HAP-1 (cell line): ENCODE data around the gene MAS1.
"Not testable (repeated sequence)": the region's sequence is repeated elsewhere in the genome, so short reads cannot be mapped to it uniquely, and the experiment has no call there.

Source experiments
- DNase-seq, 2 experiments: peaks; one replicate each; pipeline ENCODE4 v3.0.0-alpha.2; 2016 to 2020; ENCODE audit warnings: low spot score in 2 of 2
- H3K27me3 ChIP-seq: fragments of 250-450 bp; sonication (Bioruptor Pico); 2 replicates; pipeline ENCODE4 v1.5.1; 2020; ENCODE audit warnings: low read depth, mild to moderate bottlenecking, moderate library complexity
- H3K36me3 ChIP-seq: fragments of 250-450 bp; sonication (Bioruptor Pico); replicated peaks from 2 replicates; pipeline ENCODE4 v1.5.1; 2020; ENCODE audit warnings: mild to moderate bottlenecking
- H3K4me1 ChIP-seq: fragments of 250-450 bp; sonication (Bioruptor Pico); 2 replicates; pipeline ENCODE4 v1.5.1; 2020; ENCODE audit warnings: mild to moderate bottlenecking
- H3K4me3 ChIP-seq: fragments of 250-450 bp; sonication (Bioruptor Pico); 2 replicates; pipeline ENCODE4 v1.5.1; 2020; ENCODE audit warnings: mild to moderate bottlenecking, moderate library complexity
- H3K9me3 ChIP-seq: fragments of 250-450 bp; sonication (Bioruptor Pico); 2 replicates; pipeline ENCODE4 v1.5.1; 2020; ENCODE audit warnings: mild to moderate bottlenecking, moderate library complexity
- in situ Hi-C: fragments of 300-500 bp; cut with MboI; formaldehyde crosslinking; loops from 3 replicates; pipeline ENCODE4 v1.14.3; 2020; ENCODE audit warnings: low sequenced_read_pairs, inconsistent platforms, mixed read lengths

The MAS1 gene

DNA sequence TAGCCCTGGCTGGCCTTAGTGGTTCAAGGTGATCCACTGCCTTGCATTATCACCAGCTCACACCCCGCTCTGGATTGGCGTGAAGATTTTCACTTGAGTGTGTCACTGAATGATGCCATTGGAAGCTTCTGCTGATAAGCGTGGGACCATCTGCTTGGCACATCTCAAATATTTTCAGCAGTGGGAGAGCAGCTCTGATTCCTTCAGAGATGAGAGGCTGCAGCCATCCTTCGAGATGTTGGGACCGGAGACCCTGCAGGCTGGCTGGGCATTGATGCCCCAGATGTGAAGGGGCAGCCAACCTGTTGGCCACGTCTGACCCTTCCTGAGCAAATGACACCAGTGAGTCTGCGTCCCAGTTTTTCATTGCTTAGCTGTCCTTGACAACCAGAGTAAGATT is at the start of gene MAS1:
Gene MAS1, plus strand, starts transcription at position 197 of the 400 bp plus-strand sequence. CDS start 15,968 bp downstream, outside the sequence.
- H3K36me3 ChIP-seq = no peaks in the 10 kb centered on the region
- no peaks in the 10 kb centered on the region for H3K9me3 ChIP-seq
- in situ Hi-C loops = no loop called here
- no peak within 1 kb of the TSS for H3K4me3 ChIP-seq
- H3K27me3 ChIP-seq = peaks cover 54% of the 10 kb centered on the region
- H3K4me1 ChIP-seq = no peaks in the 10 kb centered on the region
- no peak for DNase-seq

DNA sequence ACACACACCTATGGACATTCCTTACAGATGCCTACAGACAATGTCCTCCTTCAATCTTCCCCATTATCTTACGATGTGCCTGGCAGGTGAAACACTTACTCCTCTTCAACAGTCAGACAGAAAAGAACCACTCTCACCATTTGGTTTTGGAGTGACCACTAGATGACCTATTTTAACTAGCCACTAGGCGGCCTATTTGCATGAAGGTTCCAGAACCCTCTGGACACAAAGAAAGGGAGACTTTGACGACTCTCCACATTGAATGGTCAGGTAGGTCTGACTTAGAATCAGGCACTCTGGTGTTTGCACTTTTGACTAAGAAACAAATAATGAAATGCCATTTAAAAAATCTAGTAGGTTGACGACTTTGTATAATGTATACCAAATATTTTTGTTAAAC is 48.8 kb upstream of the MAS1 start:
- Histone ChIP-seq H3K36me3 (no peaks in the 10 kb centered on the region), H3K4me3 (no peak overlapping the region), H3K4me1 (no peaks in the 10 kb centered on the region), H3K27me3 (no peaks in the 10 kb centered on the region), H3K9me3 (no peaks in the 10 kb centered on the region)
- no peak for DNase-seq
- in situ Hi-C loops = no loop called here

DNA sequence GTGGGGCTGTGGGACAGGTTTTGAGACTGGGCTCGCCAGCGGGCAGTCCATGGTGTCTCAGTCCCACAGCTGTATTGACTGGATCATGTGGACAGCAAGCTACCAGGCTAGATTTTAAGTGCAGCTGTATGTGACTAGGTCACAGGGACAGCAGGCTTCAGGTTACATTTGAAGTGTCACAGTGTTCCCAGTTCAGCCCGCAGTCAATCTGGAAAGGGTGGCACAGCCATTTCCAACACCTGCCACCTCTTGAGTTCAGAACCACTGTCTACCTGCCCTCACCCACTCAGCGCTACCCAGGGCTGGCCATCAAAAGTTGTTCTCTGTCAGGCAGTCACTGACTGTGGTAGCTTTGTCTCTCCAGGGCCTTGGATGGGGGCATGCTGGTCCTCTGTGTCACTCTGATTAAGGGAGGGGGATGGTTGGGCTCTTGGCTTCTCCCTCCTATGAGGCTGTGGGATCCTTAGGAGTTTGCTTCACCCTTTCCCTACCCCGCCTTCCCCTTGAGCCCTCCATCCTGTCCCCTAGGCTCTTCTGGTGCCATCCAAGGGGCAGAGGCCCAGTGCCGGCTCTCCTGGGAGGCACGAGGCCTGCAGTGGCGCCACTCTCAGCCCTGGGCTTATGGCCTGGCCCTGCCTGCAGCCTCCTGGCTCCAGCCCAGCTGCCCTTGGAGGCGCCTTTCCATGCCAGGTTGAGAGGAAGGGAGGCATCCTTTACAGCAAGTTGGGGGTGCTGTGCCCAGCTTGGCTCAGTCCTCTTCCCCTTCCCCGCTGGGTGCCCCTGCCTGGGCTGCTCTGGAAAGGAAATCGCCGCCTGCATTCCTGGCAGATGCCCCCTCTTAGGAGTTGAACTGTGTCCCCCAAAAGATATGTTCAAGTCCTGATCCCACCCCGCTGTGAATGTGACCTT is 45.8 kb upstream of the MAS1 start:
- no peak for DNase-seq
- H3K4me1 ChIP-seq = no peaks in the 10 kb centered on the region
- in situ Hi-C loops = no loop called here

DNA sequence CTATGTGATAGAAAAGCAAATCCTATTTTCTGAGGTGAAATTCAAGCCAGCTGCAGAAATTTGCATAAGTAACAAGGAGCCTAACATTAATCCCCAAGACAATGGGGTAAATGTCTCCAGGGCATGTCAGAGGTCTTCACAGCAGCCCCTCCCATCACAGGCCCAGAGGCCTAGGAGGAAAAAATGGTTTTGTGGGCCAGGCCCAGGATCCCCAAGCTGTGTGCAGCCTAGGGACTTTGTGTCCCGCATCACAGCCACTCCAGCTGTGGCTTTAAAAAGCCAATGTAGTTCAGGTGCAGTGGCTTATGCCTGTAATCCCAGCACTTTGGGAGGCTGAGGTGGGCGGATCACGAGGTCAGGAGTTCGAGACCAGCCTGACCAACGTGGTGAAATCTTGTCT is 42.2 kb upstream of the MAS1 start:
- H3K36me3 ChIP-seq, H3K27me3 ChIP-seq, DNase-seq, in situ Hi-C loops, H3K4me3 ChIP-seq, H3K9me3 ChIP-seq, H3K4me1 ChIP-seq: not testable (repeated sequence)

More for the DNA sequence above, 45.8 kb upstream of the MAS1 start:
- no peaks in the 10 kb centered on the region for H3K27me3 ChIP-seq
- H3K9me3 ChIP-seq = peaks cover 6% of the 10 kb centered on the region; the same call in 1 of the 2 replicates
- H3K4me3 ChIP-seq = no peak overlapping the region
- H3K36me3 ChIP-seq = no peaks in the 10 kb centered on the region

DNA sequence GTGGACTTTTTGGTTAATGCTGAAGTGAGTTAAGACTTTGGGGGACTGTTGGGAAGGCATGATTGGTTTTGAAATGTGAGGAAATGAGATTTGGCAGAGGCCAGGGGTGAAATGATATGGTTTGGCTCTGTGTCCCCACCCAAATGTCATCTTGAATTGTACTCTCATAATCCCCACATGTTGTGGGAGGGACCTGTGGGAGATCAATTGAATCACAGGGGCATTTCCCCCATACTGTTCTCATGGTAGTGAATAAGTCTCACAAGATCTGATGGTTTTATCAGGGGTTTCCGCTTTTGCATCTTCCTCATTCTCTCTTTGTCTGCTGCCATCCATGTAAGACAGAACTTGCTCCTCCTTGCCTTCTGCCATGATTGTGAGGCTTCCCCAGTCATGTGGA is 40.9 kb upstream of the MAS1 start:
- H3K4me1 ChIP-seq, DNase-seq, H3K4me3 ChIP-seq, H3K36me3 ChIP-seq, H3K9me3 ChIP-seq, H3K27me3 ChIP-seq, in situ Hi-C loops: not testable (repeated sequence)

DNA sequence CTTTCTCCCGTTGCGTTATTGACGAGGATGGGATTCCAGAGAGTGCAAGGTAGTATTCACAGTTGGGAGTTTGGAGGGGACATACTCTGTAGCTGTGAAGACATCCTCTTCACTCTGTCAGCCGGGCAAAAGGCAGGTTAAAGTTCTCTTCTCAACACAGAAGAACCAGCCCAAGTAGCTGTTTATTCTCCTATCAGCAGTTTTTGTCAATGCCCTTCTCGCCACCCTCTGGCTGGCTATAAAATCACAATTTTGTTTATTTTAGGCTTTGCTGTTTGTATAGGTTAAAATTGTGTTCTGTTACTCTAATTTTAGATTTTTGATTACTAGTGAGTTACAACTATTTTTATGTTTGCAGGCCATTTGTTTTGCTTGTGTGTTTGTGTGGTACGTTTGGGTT is 37.9 kb upstream of the MAS1 start:
- DNase-seq = peak; percentile 10 to 34
- Histone ChIP-seq H3K4me1 (no peaks in the 10 kb centered on the region), H3K27me3 (no peaks in the 10 kb centered on the region), H3K36me3 (no peaks in the 10 kb centered on the region), H3K4me3 (no peak overlapping the region), H3K9me3 (peaks cover 5% of the 10 kb centered on the region; the same call in 1 of the 2 replicates)
- in situ Hi-C loops = no loop called here

DNA sequence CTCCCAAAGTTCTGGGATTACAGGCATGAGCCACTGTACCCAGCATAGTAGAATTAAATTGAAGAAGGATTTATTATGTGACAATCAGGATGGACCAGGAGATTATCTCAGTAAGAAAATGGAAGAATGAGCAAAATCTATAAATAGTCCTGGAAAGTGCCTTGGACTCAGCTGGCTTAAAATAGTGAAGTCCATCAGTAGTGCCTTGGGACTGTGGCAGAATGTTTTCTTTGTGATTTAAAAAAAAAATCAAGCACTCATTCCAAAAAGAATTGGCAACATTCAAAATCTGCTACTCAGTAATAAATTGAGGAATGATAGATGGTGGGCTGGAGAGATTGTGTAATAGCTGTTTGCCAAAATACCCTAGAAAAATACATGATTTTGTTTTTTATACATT is 37.0 kb upstream of the MAS1 start:
- Histone ChIP-seq H3K36me3 (no peaks in the 10 kb centered on the region), H3K9me3 (no peaks in the 10 kb centered on the region; the same call in 1 of the 2 replicates), H3K27me3 (no peaks in the 10 kb centered on the region), H3K4me1 (no peaks in the 10 kb centered on the region), H3K4me3 (no peak overlapping the region)
- in situ Hi-C loops = no loop called here
- no peak for DNase-seq

DNA sequence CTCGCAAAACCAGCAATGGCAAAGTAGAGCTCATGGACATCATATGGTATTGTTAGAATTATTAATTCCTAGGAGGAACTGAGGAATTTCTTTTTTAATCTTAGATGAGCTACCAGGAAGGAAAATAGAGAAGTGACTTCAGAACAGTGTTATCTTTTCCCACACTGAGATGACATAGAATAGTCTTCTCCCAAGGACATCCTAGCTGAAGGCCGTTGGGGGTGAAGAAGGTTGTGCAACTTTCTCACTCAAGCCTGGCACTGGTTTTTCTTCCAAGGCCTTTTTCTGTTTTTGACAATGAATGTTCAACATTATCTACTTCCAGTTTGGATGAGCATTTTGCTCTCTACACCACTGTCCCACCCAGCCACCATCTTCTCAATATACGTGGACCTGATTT is 35.8 kb upstream of the MAS1 start:
- no peaks in the 10 kb centered on the region for H3K27me3 ChIP-seq
- no peaks in the 10 kb centered on the region for H3K9me3 ChIP-seq
- in situ Hi-C loops = no loop called here
- H3K4me1 ChIP-seq = no peaks in the 10 kb centered on the region; the same call in 1 of the 2 replicates
- H3K36me3 ChIP-seq = no peaks in the 10 kb centered on the region
- no peak for DNase-seq
- no peak overlapping the region for H3K4me3 ChIP-seq

DNA sequence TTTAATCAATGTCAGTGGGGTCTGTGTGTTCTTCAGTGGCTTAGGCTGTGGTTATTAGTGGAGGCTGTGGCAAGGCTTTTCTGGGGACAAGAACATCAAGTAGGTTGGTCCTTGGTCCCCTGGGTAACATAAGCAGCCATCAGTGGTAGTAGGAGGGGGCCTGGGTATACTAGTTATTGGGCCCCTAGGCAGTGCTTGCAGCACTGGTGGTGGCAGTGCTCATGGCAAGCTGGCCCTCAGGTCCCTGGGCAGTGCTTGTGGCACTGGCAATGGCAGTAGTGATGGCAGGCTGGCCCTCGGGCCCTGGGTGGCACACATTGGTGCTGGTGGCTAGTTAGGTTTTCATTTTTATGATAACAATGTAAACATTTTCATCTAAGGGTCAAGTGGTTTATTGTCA is 32.5 kb upstream of the MAS1 start:
- H3K9me3 ChIP-seq = no peaks in the 10 kb centered on the region
- peaks cover 9% of the 10 kb centered on the region for H3K27me3 ChIP-seq
- no peaks in the 10 kb centered on the region for H3K36me3 ChIP-seq
- no peak for DNase-seq
- no peak overlapping the region for H3K4me3 ChIP-seq
- H3K4me1 ChIP-seq = no peaks in the 10 kb centered on the region; the same call in 1 of the 2 replicates
- in situ Hi-C loops = no loop called here

DNA sequence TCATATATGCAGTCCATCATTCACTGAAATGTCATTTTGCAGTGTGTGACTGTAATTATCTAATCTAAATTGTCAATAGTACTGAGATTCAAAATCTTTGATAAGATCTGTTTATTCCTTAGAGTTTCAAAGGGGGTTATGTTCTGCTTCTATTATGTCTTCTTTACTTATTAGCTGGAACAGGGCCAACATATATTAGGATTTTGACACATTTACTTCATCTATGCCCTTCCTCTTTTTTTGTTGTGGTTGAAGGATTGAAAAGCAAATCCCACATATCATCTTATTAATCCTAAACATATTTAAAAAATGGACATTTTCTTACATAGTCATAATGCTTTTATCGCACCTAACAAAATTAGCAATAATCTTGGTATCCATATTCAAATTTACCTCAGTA is 30.3 kb upstream of the MAS1 start:
- no peak for DNase-seq
- Histone ChIP-seq H3K4me1 (no peaks in the 10 kb centered on the region; the same call in 1 of the 2 replicates), H3K9me3 (no peaks in the 10 kb centered on the region), H3K27me3 (peaks cover 9% of the 10 kb centered on the region), H3K4me3 (no peak overlapping the region), H3K36me3 (no peaks in the 10 kb centered on the region)
- in situ Hi-C loops = loop anchor here (10.0 kb wide), 1 partner anchor 594 kb away; no protein-coding TSS in a partner anchor

DNA sequence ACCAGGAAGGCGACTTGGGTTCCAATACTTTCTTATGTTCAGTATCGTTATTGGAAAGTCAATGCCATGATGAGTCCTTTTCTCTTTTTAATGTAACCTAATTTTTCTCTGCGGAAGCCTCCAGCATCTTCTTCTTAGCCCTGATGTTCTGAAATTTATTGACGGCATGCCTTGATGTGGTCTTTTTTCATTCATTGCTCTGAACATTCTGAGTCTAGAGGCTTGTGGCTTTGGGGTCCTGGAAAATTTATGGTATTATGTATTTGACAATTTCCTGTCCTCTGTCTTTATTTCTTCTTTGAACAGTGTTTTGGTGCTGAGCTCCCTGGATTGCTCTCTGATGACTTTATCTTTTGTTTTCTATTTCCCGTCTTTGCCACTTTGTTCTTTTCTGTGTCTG is 28.7 kb upstream of the MAS1 start:
- Histone ChIP-seq H3K4me3 (no peak overlapping the region), H3K9me3 (no peaks in the 10 kb centered on the region), H3K36me3 (no peaks in the 10 kb centered on the region), H3K4me1 (no peaks in the 10 kb centered on the region; the same call in 1 of the 2 replicates), H3K27me3 (peaks cover 9% of the 10 kb centered on the region)
- in situ Hi-C loops = loop anchor here (10.0 kb wide), 1 partner anchor 593 kb away; no protein-coding TSS in a partner anchor
- no peak for DNase-seq

DNA sequence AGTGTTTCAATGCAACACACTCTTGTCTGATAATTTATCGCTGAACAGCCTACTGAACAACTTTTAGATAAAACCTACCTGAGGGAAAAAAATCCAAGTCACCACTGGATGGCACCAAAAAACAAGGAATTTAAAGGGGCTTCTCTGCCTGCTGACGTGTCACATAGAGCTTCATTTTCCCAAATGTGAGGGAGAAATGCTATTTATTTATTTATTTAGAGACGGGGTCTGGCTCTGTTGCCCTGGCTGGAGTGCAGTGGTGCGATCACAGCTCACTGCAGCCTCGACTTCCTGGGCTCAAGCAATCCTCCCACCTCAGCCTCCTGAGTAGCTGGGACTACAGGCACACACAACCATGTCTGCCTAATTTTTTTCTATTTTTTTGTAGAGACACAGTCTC is 27.4 kb upstream of the MAS1 start:
- H3K4me3 ChIP-seq, H3K9me3 ChIP-seq, H3K36me3 ChIP-seq, H3K27me3 ChIP-seq, H3K4me1 ChIP-seq: not testable (repeated sequence)
- in situ Hi-C loops = loop anchor here (10.0 kb wide), 1 partner anchor 591 kb away; no protein-coding TSS in a partner anchor
- peak; percentile 63 to 64 for DNase-seq

DNA sequence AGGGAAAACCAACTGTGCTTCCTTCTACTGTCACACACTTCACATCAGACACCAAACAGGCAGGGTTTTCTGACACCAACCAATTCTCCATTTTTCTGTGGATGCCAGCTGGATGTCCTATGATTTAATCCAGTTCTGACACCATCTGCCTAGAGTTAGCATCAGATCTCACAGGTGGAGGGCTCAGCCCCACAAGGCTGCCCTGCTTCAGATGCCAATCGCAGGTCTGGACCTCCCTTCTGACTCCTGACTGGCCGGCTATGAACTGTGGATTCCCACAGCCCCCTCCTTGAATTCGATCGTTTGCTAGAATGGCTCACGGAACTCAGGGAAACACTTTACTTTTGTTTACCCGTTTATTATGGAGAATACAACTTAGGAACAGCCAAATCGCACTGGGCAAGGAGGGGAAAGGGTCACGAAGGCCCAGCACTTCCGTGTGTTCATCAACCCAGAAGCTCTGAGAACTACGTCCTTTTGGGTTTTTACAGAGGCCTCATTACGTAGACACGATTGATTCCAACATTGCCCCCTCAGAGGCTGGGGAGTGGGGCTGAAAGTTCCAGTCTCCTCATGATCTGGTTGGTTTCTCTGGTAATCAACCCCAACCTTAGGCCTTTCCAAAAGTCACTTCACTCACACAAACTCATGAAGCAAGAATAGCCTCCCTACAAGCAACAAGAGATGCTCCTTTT is 25.4 kb upstream of the MAS1 start:
- Histone ChIP-seq H3K9me3 (no peaks in the 10 kb centered on the region; the same call in 1 of the 2 replicates), H3K4me3 (no peak overlapping the region), H3K36me3 (no peaks in the 10 kb centered on the region), H3K4me1 (no peaks in the 10 kb centered on the region), H3K27me3 (peaks cover 7% of the 10 kb centered on the region)
- no peak for DNase-seq
- in situ Hi-C loops = loop anchor here (10.0 kb wide), 1 partner anchor 589 kb away; no protein-coding TSS in a partner anchor
